Measurements from ENCODE around the gene LRRTM4. TPM values are rescaled to one million over a fixed set of nuclear protein-coding genes. Genes with fewer than 3 reads are reported as not detected.

The LRRTM4 gene
- total RNA-seq, 2 experiments from 2014 or later, result not detected

DNA sequence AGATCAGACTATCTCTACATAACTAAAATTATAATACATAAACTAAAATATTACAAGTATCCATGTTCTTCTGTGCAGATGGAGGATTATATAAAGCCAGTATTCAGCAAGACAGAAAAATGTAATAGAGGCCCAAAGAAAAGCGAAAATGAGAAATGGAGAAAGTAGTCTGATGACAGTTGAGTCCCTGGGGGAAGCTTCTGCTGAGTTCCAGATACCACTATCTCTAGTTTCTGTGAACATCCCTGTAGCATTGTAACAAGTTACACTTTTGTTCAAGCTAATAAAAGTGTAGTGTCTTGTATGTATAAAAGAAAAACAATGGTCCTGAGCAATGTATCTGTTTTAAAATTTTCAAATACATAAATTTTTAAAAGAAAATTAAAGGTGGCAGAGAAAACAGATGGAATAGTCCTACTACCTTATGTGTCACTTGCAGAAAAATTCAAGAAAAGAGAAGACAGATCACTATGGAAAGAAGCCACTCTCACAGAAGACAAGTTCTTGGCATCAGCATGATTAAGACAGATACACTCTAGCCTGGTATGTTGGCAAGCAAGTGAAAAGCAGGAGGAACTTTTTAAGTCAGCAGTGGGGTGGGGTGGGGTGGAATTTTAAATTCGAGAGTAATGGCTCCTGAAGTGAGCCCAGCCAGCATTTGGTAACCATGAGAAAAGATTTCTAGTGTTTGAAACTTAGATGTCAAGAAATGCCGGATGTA is 541.9 kb downstream of the LRRTM4 start:
- Histone ChIP-seq H3K4me3 (ENCODE audit: low read depth, low read length, poor library complexity, severe bottlenecking) (no peak overlapping the region), H3K27ac (ENCODE audit: low read depth, low read length, poor library complexity, severe bottlenecking) (no peak overlapping the region), H3K4me1 (ENCODE audit: insufficient read depth, low read length, poor library complexity, severe bottlenecking) (no peaks in the 10 kb centered on the region), H3K79me2 (ENCODE audit: insufficient read depth, low read depth, low read length) (no peaks in the 10 kb centered on the region), H3K4me2 (ENCODE audit: low read length) (no peak overlapping the region), H3K9me2 (ENCODE audit: insufficient read depth, low read length) (no peaks in the 10 kb centered on the region), H3K36me3 (ENCODE audit: insufficient read depth, low read length) (no peaks in the 10 kb centered on the region), H3K9me3 (ENCODE audit: low read length) (no peaks in the 10 kb centered on the region), H2AFZ (ENCODE audit: low read length) (no peak overlapping the region), H4K20me1 (ENCODE audit: insufficient read depth, low read length) (no peaks in the 10 kb centered on the region)
- intact Hi-C loops (cut with micrococcal nuclease; ENCODE audit: unreplicated experiment), result no loop called here
- TF ChIP-seq EZH2phosphoT487 (IDR thresholded peaks at IDR 0.05; ENCODE audit: borderline replicate concordance, low read depth, low read length), result no peak
- TF ChIP-seq, protein P1, sequence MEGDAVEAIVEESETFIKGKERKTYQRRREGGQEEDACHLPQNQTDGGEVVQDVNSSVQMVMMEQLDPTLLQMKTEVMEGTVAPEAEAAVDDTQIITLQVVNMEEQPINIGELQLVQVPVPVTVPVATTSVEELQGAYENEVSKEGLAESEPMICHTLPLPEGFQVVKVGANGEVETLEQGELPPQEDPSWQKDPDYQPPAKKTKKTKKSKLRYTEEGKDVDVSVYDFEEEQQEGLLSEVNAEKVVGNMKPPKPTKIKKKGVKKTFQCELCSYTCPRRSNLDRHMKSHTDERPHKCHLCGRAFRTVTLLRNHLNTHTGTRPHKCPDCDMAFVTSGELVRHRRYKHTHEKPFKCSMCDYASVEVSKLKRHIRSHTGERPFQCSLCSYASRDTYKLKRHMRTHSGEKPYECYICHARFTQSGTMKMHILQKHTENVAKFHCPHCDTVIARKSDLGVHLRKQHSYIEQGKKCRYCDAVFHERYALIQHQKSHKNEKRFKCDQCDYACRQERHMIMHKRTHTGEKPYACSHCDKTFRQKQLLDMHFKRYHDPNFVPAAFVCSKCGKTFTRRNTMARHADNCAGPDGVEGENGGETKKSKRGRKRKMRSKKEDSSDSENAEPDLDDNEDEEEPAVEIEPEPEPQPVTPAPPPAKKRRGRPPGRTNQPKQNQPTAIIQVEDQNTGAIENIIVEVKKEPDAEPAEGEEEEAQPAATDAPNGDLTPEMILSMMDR (conservative IDR thresholded peaks at IDR 0.05; ENCODE audit: low read length), result no peak
- no TSS peak for BruUV-seq (replicated peaks)
- DNase-seq (ENCODE audit: low spot score), result no peak
- CTCF ChIA-PET (ENCODE audit: unreplicated experiment), result no interaction called here
- POLR2A ChIA-PET, result no interaction called here

DNA sequence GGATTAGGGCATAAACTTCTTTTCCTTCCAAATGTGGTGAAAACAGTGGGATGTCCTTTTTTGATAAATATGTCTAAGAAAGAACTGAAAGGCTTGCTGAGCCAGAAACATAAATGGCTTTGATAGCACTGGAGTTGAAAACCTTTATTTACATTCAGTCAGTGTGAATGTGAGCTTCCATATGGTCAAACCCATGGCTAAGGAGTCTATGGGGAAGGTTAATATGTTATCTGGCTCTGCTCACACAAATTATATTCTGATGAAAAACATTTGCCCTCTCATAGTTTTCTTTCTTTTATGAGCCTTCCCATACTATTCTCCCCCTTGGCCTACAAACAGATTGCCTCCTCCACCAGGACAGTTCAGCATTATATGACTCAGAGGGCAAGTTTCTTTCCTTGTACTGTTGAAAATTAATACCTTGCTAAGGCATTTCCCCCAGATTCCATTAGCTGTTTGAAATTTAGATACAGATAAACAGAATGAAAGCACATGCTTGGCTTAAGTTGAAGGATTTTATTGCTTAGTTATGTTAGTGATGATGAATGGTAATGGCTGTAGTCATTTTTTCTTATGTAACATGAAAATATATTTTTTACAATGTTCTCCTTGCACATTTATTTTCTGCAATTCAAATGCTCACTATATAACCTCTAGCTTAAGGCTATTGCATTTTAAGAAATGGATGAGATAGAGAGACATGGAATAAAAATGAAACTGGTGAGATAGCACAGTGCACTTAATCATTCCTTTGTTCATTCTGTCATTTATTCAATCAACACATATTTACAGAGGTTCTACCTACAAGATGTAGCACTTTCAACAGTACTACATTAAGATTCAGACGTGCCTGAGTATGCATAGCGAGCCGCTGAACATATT is 544.1 kb downstream of the LRRTM4 start:
- no peak overlapping the region for H3K4me2 ChIP-seq (ENCODE audit: low read length)
- POLR2A ChIA-PET, result no interaction called here
- H2AFZ ChIP-seq (ENCODE audit: low read length), result no peak overlapping the region

More for the DNA sequence above, 544.1 kb downstream of the LRRTM4 start:
- Histone ChIP-seq H3K79me2 (ENCODE audit: insufficient read depth, low read depth, low read length) (no peaks in the 10 kb centered on the region), H3K4me3 (ENCODE audit: low read depth, low read length, poor library complexity, severe bottlenecking) (no peak overlapping the region), H4K20me1 (ENCODE audit: insufficient read depth, low read length) (no peaks in the 10 kb centered on the region), H3K4me1 (ENCODE audit: insufficient read depth, low read length, poor library complexity, severe bottlenecking) (no peaks in the 10 kb centered on the region), H3K27ac (ENCODE audit: low read depth, low read length, poor library complexity, severe bottlenecking) (no peak overlapping the region), H3K36me3 (ENCODE audit: insufficient read depth, low read length) (no peaks in the 10 kb centered on the region), H3K9me2 (ENCODE audit: insufficient read depth, low read length) (no peaks in the 10 kb centered on the region), H3K9me3 (ENCODE audit: low read length) (no peaks in the 10 kb centered on the region)
- no peak for TF ChIP-seq EZH2phosphoT487 (IDR thresholded peaks at IDR 0.05; ENCODE audit: borderline replicate concordance, low read depth, low read length)
- TF ChIP-seq, protein P1 (conservative IDR thresholded peaks at IDR 0.05; ENCODE audit: low read length), result no peak
- BruUV-seq (replicated peaks), result no TSS peak
- intact Hi-C loops (cut with micrococcal nuclease; ENCODE audit: unreplicated experiment), result no loop called here
- CTCF ChIA-PET (ENCODE audit: unreplicated experiment), result no interaction called here
- DNase-seq (ENCODE audit: low spot score), result no peak
